ENCODE measurements around the gene SLC4A2.

DNA sequence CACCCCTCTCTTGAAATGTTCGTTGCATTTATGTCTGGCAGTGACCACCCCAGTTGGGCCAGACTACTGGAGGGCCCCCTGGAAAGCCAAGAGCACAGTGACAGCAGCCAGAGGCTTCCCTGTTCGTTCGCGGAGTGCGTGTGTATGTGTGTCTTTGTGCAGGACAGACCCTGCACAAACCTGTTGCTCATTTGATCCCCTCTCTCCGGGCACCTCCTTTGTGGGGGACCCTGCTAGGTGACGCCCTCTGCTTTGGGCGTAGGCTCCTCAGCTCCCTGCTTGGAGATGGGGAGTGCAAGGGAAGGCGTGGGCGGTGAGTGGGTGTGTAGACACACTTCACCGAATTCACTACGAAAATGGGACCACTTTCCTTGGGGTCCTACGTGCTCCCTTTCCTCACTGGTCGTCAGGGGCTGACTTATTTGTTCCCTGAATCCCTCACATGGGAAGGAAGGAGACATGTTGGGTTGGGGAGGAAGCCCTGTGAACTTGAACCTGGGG is 65.6 kb downstream of the SLC4A2 start:
- TF ChIP-seq, protein P1, sequence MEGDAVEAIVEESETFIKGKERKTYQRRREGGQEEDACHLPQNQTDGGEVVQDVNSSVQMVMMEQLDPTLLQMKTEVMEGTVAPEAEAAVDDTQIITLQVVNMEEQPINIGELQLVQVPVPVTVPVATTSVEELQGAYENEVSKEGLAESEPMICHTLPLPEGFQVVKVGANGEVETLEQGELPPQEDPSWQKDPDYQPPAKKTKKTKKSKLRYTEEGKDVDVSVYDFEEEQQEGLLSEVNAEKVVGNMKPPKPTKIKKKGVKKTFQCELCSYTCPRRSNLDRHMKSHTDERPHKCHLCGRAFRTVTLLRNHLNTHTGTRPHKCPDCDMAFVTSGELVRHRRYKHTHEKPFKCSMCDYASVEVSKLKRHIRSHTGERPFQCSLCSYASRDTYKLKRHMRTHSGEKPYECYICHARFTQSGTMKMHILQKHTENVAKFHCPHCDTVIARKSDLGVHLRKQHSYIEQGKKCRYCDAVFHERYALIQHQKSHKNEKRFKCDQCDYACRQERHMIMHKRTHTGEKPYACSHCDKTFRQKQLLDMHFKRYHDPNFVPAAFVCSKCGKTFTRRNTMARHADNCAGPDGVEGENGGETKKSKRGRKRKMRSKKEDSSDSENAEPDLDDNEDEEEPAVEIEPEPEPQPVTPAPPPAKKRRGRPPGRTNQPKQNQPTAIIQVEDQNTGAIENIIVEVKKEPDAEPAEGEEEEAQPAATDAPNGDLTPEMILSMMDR (conservative IDR thresholded peaks at IDR 0.05; ENCODE audit: low read length): no peak
- no peak for TF ChIP-seq EZH2phosphoT487 (IDR thresholded peaks at IDR 0.05; ENCODE audit: borderline replicate concordance)

All from Loucy (cell line).